Lower leg skin (tissue), 4 donors: ENCODE data around the gene RAB4B. TPM values are rescaled to one million over a fixed set of nuclear protein-coding genes. Genes with fewer than 3 reads are reported as not detected.
A peak's percentile ranks its signal among the peaks of the same experiment; 100 is the strongest.

Experiments
- DNase-seq, 2 donors: peaks; one replicate each; pipeline ENCODE4 v3.0.0-alpha.2; 2019; ENCODE audit warnings: low spot score in 2 of 2
- H3K4me3 ChIP-seq: fragments of 200-600 bp; sonication (generic); 2 replicates; pipeline ENCODE4 v1.5.1; 2017; ENCODE audit warnings: mild to moderate bottlenecking, low read depth; ENCODE audit not compliant: poor library complexity, severe bottlenecking
- CTCF ChIP-seq, 3 donors: fragments of 450-650 bp; IDR thresholded peaks; one replicate each; pipeline ENCODE4 v1.5.1; 2016; ENCODE audit warnings: antibody characterized with exemption in 3 of 3, mild to moderate bottlenecking in 3 of 3, moderate library complexity in 2 of 3
- POLR2A ChIP-seq, 2 donors: fragments of 450-650 bp; IDR thresholded peaks; one replicate each; pipeline ENCODE4 v1.6.1; 2016 to 2017; ENCODE audit warnings: antibody characterized with exemption in 2 of 2, mild to moderate bottlenecking in 1 of 2, moderate library complexity in 1 of 2
- WGBS, 2 donors: methylation state at CpG; one replicate each; pipeline ENCODE4 v1.1.5; 2018; 5-methylcytosine and 5-hydroxymethylcytosine counted together
- intact Hi-C: fragments of 100-400 bp; cut with DNase I; formaldehyde crosslinking; loops from one replicate; pipeline ENCODE4 v1.15.0; 2023; ENCODE audit warnings: low total_unique reads
- total RNA-seq, 4 donors: library from RNA; depleted of rRNA; stranded (reverse); fragments of >200 nt; gene quantifications; one replicate each; pipeline ENCODE4 v1.1.0, GENCODE V29; 2016

RAB4B gene
- total RNA-seq, 4 donors from 2014 or later: 18.7 to 22.8 (median 19.7) TPM

GRCh38 chr19:40803857-40804782 lies 26.1 kb downstream of the RAB4B start:
- intact Hi-C loops: no loop called here
- DNase-seq: no peak
- H3K4me3 ChIP-seq: no peak overlapping the region
- WGBS, 2 donors: 64 to 84% methylated on average over 6 of the region's 6 CpGs
- TF ChIP-seq POLR2A (IDR thresholded peaks at IDR 0.05) (no peak), CTCF (IDR thresholded peaks at IDR 0.05) (no peak)

- intact Hi-C loops: loop anchor here (5.0 kb wide), 1 partner anchor 143 kb away; no protein-coding TSS in a partner anchor
- H3K4me3 ChIP-seq: no peak overlapping the region
- DNase-seq: no peak
- WGBS, 2 donors: 49 to 59% methylated on average over 7 of the region's 7 CpGs
- TF ChIP-seq POLR2A (IDR thresholded peaks at IDR 0.05) (no peak), CTCF (IDR thresholded peaks at IDR 0.05) (no peak)
Observed at GRCh38 chr19:40804783-40805242, 26.8 kb downstream of the RAB4B start.

GRCh38 chr19:40805258-40805868 lies 27.3 kb downstream of the RAB4B start:
- WGBS, 2 donors: 43 to 67% methylated on average over 2 of the region's 2 CpGs
- intact Hi-C loops: loop anchor here (5.0 kb wide), 1 partner anchor 143 kb away; no protein-coding TSS in a partner anchor
- no peak for TF ChIP-seq CTCF (IDR thresholded peaks at IDR 0.05)
- TF ChIP-seq POLR2A (IDR thresholded peaks at IDR 0.05): no peak
- H3K4me3 ChIP-seq: no peak overlapping the region
- no peak for DNase-seq

- H3K4me3 ChIP-seq: no peak overlapping the region
- WGBS, 2 donors: 12% methylated on average over 24 to 26 of the region's 26 CpGs
- TF ChIP-seq POLR2A (IDR thresholded peaks at IDR 0.05) (no peak), CTCF (IDR thresholded peaks at IDR 0.05) (peak in 1 of 3 donors; percentile 46)
- DNase-seq: peak; percentile 87 to 96
- intact Hi-C loops: loop anchor here (5.0 kb wide), 1 partner anchor 144 kb away; no protein-coding TSS in a partner anchor
Observed at GRCh38 chr19:40806423-40807146, 28.5 kb downstream of the RAB4B start.

GRCh38 chr19:40807147-40808020 lies 29.3 kb downstream of the RAB4B start:
- no peak overlapping the region for H3K4me3 ChIP-seq
- TF ChIP-seq POLR2A (IDR thresholded peaks at IDR 0.05) (no peak), CTCF (IDR thresholded peaks at IDR 0.05) (no peak)
- intact Hi-C loops: loop anchor here (5.0 kb wide), 1 partner anchor 145 kb away; no protein-coding TSS in a partner anchor
- no peak for DNase-seq
- 61 to 63% methylated on average over 18 of the region's 18 CpGs for whole genome bisulfite sequencing, 2 donors
